G401 (cell line): ENCODE measurements around the gene AMIGO3. TPM values are rescaled to one million over a fixed set of nuclear protein-coding genes. Genes with fewer than 3 reads are reported as not detected.
"Not testable (repeated sequence)": the region's sequence is repeated elsewhere in the genome, so short reads cannot be mapped to it uniquely, and the experiment has no call there.

Experiments
- DNase-seq: peaks from one replicate; pipeline ENCODE4 v3.0.0-alpha.2; 2015; ENCODE audit warnings: low spot score
- in situ Hi-C: cut with HindIII; loops from 2 replicates; pipeline ENCODE4 v1.10.0; 2016; ENCODE audit warnings: low sequenced_read_pairs, mixed read lengths
- total RNA-seq: library from RNA; depleted of rRNA; stranded (reverse); fragments of >200 nt; shearing (Covaris generic); gene quantifications from 2 replicates; pipeline ENCODE4 v1.2.3, GENCODE V29; 2014; rRNA removed

The AMIGO3 gene
- 1.1 and 2.2 TPM in 2 replicates for total RNA-seq

- in situ Hi-C loops, result no loop called here
- peak; percentile 98 for DNase-seq
Observed at GRCh38 chr3:49719214-49719884, at the start of gene AMIGO3. AMIGO3 (minus strand) TSS chr3:49719684; CDS start chr3:49719465, 219 bp downstream.

- in situ Hi-C loops, result no loop called here
- no peak for DNase-seq
Observed at GRCh38 chr3:49763981-49764380, 44.5 kb upstream of the AMIGO3 start.

GRCh38 chr3:49761661-49762060, 42.2 kb upstream of the AMIGO3 start:
- in situ Hi-C loops, result no loop called here
- no peak for DNase-seq

GRCh38 chr3:49759226-49759625, 39.7 kb upstream of the AMIGO3 start:
- no peak for DNase-seq
- in situ Hi-C loops, result no loop called here

- no peak for DNase-seq
- in situ Hi-C loops, result no loop called here
Observed at GRCh38 chr3:49757197-49757596, 37.7 kb upstream of the AMIGO3 start.

GRCh38 chr3:49756036-49756435, 36.6 kb upstream of the AMIGO3 start:
- in situ Hi-C loops, result no loop called here
- DNase-seq, result peak; percentile 79

- in situ Hi-C loops, result no loop called here
- no peak for DNase-seq
Observed at GRCh38 chr3:49754536-49754935, 35.1 kb upstream of the AMIGO3 start.

GRCh38 chr3:49751501-49751900, 32.0 kb upstream of the AMIGO3 start:
- in situ Hi-C loops, result no loop called here
- no peak for DNase-seq

GRCh38 chr3:49750056-49750455, 30.6 kb upstream of the AMIGO3 start:
- in situ Hi-C loops, result no loop called here
- DNase-seq, result no peak

- in situ Hi-C loops, DNase-seq: not testable (repeated sequence)
Observed at GRCh38 chr3:49748874-49749273, 29.4 kb upstream of the AMIGO3 start.

- DNase-seq, result no peak
- in situ Hi-C loops, result no loop called here
Observed at GRCh38 chr3:49747792-49748480, 28.5 kb upstream of the AMIGO3 start.

GRCh38 chr3:49745986-49746385, 26.5 kb upstream of the AMIGO3 start:
- in situ Hi-C loops, result no loop called here
- DNase-seq, result no peak

- in situ Hi-C loops, result no loop called here
- no peak for DNase-seq
Observed at GRCh38 chr3:49740427-49740826, 20.9 kb upstream of the AMIGO3 start.

- no peak for DNase-seq
Observed at GRCh38 chr3:49738067-49738713, 18.7 kb upstream of the AMIGO3 start.

GRCh38 chr3:49734752-49735151, 15.3 kb upstream of the AMIGO3 start:
- DNase-seq, result no peak
- in situ Hi-C loops, result no loop called here

More at GRCh38 chr3:49738067-49738713, 18.7 kb upstream of the AMIGO3 start:
- in situ Hi-C loops, result no loop called here

- no peak for DNase-seq
- in situ Hi-C loops, result no loop called here
Observed at GRCh38 chr3:49733551-49733950, 14.1 kb upstream of the AMIGO3 start.

GRCh38 chr3:49732597-49732996, 13.1 kb upstream of the AMIGO3 start:
- DNase-seq, result no peak
- in situ Hi-C loops, result no loop called here

- in situ Hi-C loops, result no loop called here
- DNase-seq, result no peak
Observed at GRCh38 chr3:49729966-49730609, 10.6 kb upstream of the AMIGO3 start.

GRCh38 chr3:49727924-49728361, 8.5 kb upstream of the AMIGO3 start:
- in situ Hi-C loops, result no loop called here
- DNase-seq, result no peak
